GM12801 (cell line): ENCODE data around the gene HDDC2.

ENCODE experiments used
- CTCF ChIP-seq: IDR thresholded peaks from one replicate; pipeline ENCODE4 v1.5.1; 2011; ENCODE audit warnings: control low read depth; ENCODE audit not compliant: insufficient read length; ENCODE audit errors: extremely low read depth

Gene HDDC2

GRCh38 chr6:125338381-125338780, 36.6 kb upstream of the HDDC2 start:
- TF ChIP-seq CTCF, result no peak

GRCh38 chr6:125337706-125338105, 35.9 kb upstream of the HDDC2 start:
- TF ChIP-seq CTCF, result no peak

GRCh38 chr6:125332664-125333063, 30.9 kb upstream of the HDDC2 start:
- no peak for TF ChIP-seq CTCF

- TF ChIP-seq CTCF, result no peak
These were observed 23.8 kb upstream of the HDDC2 start for GRCh38 chr6:125325586-125325985.

- no peak for TF ChIP-seq CTCF
These were observed 21.6 kb upstream of the HDDC2 start for GRCh38 chr6:125323376-125323775.

- no peak for TF ChIP-seq CTCF
These were observed 14.9 kb upstream of the HDDC2 start for GRCh38 chr6:125316621-125317020.

- TF ChIP-seq CTCF, result no peak
These were observed 13.8 kb upstream of the HDDC2 start for GRCh38 chr6:125315548-125315947.
